Measurements from ENCODE around the gene ADCY10. TPM values are rescaled to one million over a fixed set of nuclear protein-coding genes. Genes with fewer than 3 reads are reported as not detected.

The ADCY10 gene
- polyA plus RNA-seq, 1 donor from 2014 or later, result 0.09 TPM

DNA sequence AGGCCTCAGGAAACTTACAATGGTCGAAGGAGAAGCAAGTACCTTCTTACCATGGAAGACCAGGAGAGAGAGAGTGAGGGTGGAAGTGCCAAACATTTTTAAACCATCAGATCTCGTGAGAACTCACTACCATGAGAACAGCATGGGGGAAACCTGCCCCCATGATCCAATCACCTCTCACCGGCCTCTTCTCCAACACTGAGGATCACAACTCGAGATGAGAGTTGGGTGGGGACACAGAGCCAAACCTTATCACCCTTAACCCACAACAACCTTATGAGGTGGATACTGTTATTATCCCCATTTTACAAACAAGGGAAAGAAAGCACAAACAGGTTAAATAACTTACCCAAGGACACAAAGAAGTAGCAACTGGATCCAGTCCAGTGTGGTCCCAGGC is 111.7 kb downstream of the ADCY10 start:
- no peak overlapping the region for H3K9ac ChIP-seq (ENCODE audit: low read length)
- H3K79me2 ChIP-seq (replicated peaks; ENCODE audit: insufficient read depth, low read length), result no peaks in the 10 kb centered on the region
- H3F3A ChIP-seq (ENCODE audit: insufficient read depth, low read length, poor library complexity, severe bottlenecking), result no peaks in the 10 kb centered on the region
- H2AFZ ChIP-seq (ENCODE audit: low read depth, low read length), result no peak overlapping the region
- no peak for TF ChIP-seq MXI1 (conservative IDR thresholded peaks at IDR 0.05; ENCODE audit: poor library complexity, severe bottlenecking)
- TF ChIP-seq EP300 (conservative IDR thresholded peaks at IDR 0.05; ENCODE audit: poor library complexity, severe bottlenecking), result no peak
- TF ChIP-seq RAD21 (conservative IDR thresholded peaks at IDR 0.05), result no peak
- no peak for TF ChIP-seq TAF1 (IDR thresholded peaks at IDR 0.05; ENCODE audit: low read depth)
- H3K4me2 ChIP-seq (ENCODE audit: low read length), result no peak overlapping the region
- H4K20me1 ChIP-seq (ENCODE audit: insufficient read depth), result no peaks in the 10 kb centered on the region
- H3K9me3 ChIP-seq (ENCODE audit: low read length), result no peaks in the 10 kb centered on the region
- no peaks in the 10 kb centered on the region for H3K36me3 ChIP-seq (ENCODE audit: insufficient read depth, low read length)
- no peak overlapping the region for H3K27ac ChIP-seq (ENCODE audit: low read length)
- no peak overlapping the region for H3K4me3 ChIP-seq (ENCODE audit: low read length)
- no peaks in the 10 kb centered on the region for H3K9me2 ChIP-seq (ENCODE audit: insufficient read depth, low read length)
- no peaks in the 10 kb centered on the region for H3K27me3 ChIP-seq (ENCODE audit: insufficient read depth, low read depth, low read length)

DNA sequence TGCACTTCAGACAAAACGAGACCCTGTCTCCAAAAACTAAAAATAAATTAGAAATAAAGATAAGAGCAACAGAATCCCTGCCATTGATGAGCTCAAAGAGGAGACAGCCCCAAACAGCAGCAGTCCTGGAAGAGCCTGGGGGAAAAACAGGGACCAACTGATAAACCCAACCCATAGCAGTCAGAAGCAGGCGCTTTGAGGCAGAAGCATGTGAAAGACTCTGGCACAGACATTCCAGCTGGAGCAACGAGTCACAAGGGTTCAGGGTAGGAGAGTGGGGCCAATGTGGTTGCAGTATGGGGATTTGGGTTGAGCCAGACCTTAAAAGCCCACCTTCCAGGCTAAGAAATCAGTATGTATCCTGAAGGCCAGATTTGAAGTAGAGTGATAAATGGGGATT is 113.7 kb downstream of the ADCY10 start:
- H4K20me1 ChIP-seq (ENCODE audit: insufficient read depth), result no peaks in the 10 kb centered on the region
- TF ChIP-seq MXI1 (conservative IDR thresholded peaks at IDR 0.05; ENCODE audit: poor library complexity, severe bottlenecking), result no peak
- TF ChIP-seq SMC3 (conservative IDR thresholded peaks at IDR 0.05; ENCODE audit: poor library complexity), result no peak
- no peak for TF ChIP-seq POLR2AphosphoS5 (IDR thresholded peaks at IDR 0.05)
- TF ChIP-seq EP300 (conservative IDR thresholded peaks at IDR 0.05; ENCODE audit: poor library complexity, severe bottlenecking), result no peak
- TF ChIP-seq EZH2 (IDR thresholded peaks at IDR 0.05; ENCODE audit: borderline replicate concordance, insufficient read depth, low read length, poor library complexity, severe bottlenecking), result no peak
- TF ChIP-seq, protein P1, sequence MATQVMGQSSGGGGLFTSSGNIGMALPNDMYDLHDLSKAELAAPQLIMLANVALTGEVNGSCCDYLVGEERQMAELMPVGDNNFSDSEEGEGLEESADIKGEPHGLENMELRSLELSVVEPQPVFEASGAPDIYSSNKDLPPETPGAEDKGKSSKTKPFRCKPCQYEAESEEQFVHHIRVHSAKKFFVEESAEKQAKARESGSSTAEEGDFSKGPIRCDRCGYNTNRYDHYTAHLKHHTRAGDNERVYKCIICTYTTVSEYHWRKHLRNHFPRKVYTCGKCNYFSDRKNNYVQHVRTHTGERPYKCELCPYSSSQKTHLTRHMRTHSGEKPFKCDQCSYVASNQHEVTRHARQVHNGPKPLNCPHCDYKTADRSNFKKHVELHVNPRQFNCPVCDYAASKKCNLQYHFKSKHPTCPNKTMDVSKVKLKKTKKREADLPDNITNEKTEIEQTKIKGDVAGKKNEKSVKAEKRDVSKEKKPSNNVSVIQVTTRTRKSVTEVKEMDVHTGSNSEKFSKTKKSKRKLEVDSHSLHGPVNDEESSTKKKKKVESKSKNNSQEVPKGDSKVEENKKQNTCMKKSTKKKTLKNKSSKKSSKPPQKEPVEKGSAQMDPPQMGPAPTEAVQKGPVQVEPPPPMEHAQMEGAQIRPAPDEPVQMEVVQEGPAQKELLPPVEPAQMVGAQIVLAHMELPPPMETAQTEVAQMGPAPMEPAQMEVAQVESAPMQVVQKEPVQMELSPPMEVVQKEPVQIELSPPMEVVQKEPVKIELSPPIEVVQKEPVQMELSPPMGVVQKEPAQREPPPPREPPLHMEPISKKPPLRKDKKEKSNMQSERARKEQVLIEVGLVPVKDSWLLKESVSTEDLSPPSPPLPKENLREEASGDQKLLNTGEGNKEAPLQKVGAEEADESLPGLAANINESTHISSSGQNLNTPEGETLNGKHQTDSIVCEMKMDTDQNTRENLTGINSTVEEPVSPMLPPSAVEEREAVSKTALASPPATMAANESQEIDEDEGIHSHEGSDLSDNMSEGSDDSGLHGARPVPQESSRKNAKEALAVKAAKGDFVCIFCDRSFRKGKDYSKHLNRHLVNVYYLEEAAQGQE (IDR thresholded peaks at IDR 0.05; ENCODE audit: borderline replicate concordance), result no peak
- TF ChIP-seq, protein P2, sequence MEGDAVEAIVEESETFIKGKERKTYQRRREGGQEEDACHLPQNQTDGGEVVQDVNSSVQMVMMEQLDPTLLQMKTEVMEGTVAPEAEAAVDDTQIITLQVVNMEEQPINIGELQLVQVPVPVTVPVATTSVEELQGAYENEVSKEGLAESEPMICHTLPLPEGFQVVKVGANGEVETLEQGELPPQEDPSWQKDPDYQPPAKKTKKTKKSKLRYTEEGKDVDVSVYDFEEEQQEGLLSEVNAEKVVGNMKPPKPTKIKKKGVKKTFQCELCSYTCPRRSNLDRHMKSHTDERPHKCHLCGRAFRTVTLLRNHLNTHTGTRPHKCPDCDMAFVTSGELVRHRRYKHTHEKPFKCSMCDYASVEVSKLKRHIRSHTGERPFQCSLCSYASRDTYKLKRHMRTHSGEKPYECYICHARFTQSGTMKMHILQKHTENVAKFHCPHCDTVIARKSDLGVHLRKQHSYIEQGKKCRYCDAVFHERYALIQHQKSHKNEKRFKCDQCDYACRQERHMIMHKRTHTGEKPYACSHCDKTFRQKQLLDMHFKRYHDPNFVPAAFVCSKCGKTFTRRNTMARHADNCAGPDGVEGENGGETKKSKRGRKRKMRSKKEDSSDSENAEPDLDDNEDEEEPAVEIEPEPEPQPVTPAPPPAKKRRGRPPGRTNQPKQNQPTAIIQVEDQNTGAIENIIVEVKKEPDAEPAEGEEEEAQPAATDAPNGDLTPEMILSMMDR (IDR thresholded peaks at IDR 0.05; ENCODE audit: poor library complexity, severe bottlenecking), result no peak
- TF ChIP-seq RAD21 (conservative IDR thresholded peaks at IDR 0.05), result no peak
- TF ChIP-seq TAF1 (IDR thresholded peaks at IDR 0.05; ENCODE audit: low read depth), result no peak
- no peaks in the 10 kb centered on the region for H3K27me3 ChIP-seq (ENCODE audit: insufficient read depth, low read depth, low read length)
- H3F3A ChIP-seq (ENCODE audit: insufficient read depth, low read length, poor library complexity, severe bottlenecking), result no peaks in the 10 kb centered on the region
- no peak overlapping the region for H3K4me3 ChIP-seq (ENCODE audit: low read length)
- H3K27ac ChIP-seq (ENCODE audit: low read length), result no peak overlapping the region
- H2AFZ ChIP-seq (ENCODE audit: low read depth, low read length), result no peak overlapping the region
- H3K4me2 ChIP-seq (ENCODE audit: low read length), result no peak overlapping the region
- H3K36me3 ChIP-seq (ENCODE audit: insufficient read depth, low read length), result no peaks in the 10 kb centered on the region
- H3K9me3 ChIP-seq (ENCODE audit: low read length), result no peaks in the 10 kb centered on the region
- H3K9me2 ChIP-seq (ENCODE audit: insufficient read depth, low read length), result no peaks in the 10 kb centered on the region
- no peak overlapping the region for H3K9ac ChIP-seq (ENCODE audit: low read length)
- H3K79me2 ChIP-seq (replicated peaks; ENCODE audit: insufficient read depth, low read length), result no peaks in the 10 kb centered on the region

All from neural cell (in vitro differentiated cells).